OCI-LY7 (cell line): Measurements from ENCODE around the gene STRBP. TPM values are rescaled to one million over a fixed set of nuclear protein-coding genes. Genes with fewer than 3 reads are reported as not detected.

Experiments
- BruUV-seq: library from RNA; stranded (reverse); fragments of 400-500 nt; replicated peaks from 2 replicates; lab custom pipeline; 2021; lab: Mats Ljungman, UMichigan
- CTCF ChIA-PET: fragments of 300-600 bp; sonication (Branson Sonifier 250); formaldehyde crosslinking; loops from one replicate; lab custom pipeline; 2022; ENCODE audit warnings: antibody characterized with exemption; ENCODE audit not compliant: unreplicated experiment; lab: Charles Lee
- POLR2A ChIA-PET: fragments of 300-600 bp; sonication (Branson Sonifier 250); formaldehyde crosslinking; loops from one replicate; lab custom pipeline; 2022; ENCODE audit warnings: antibody characterized with exemption; lab: Charles Lee
- DNase-seq: peaks from one replicate; pipeline ENCODE4 v3.0.0-alpha.2; 2015; ENCODE audit warnings: low spot score
- H2AFZ ChIP-seq: fragments of 200-600 bp; sonication (generic), shearing (Covaris generic); 2 replicates; pipeline ENCODE4 v1.6.1; 2014; ENCODE audit warnings: mild to moderate bottlenecking, antibody characterized with exemption, low read length, moderate library complexity
- H3K27ac ChIP-seq: fragments of 200-600 bp; sonication (generic); 2 replicates; pipeline ENCODE4 v1.5.1; 2014; ENCODE audit warnings: mixed run types, low read depth, mild to moderate bottlenecking, moderate library complexity, low read length, inconsistent platforms; ENCODE audit not compliant: poor library complexity, severe bottlenecking
- H3K36me3 ChIP-seq: fragments of 200-600 bp; sonication (generic); 2 replicates; pipeline ENCODE4 v1.6.1; 2014; ENCODE audit warnings: mild to moderate bottlenecking, antibody characterized with exemption, low read length, moderate library complexity, mixed read lengths; ENCODE audit not compliant: insufficient read depth
- H3K4me1 ChIP-seq: fragments of 200-600 bp; sonication (generic); 2 replicates; pipeline ENCODE4 v1.5.1; 2014; ENCODE audit warnings: mild to moderate bottlenecking, low read length; ENCODE audit not compliant: insufficient read depth, poor library complexity, severe bottlenecking
- H3K4me2 ChIP-seq: fragments of 200-600 bp; sonication (generic); 2 replicates; pipeline ENCODE4 v1.6.1; 2014; ENCODE audit warnings: mild to moderate bottlenecking, low read length
- H3K4me3 ChIP-seq: fragments of 200-600 bp; sonication (generic); 2 replicates; pipeline ENCODE4 v1.5.1; 2014; ENCODE audit warnings: mild to moderate bottlenecking, low read depth, low read length; ENCODE audit not compliant: poor library complexity, severe bottlenecking
- H3K79me2 ChIP-seq: fragments of 200-600 bp; sonication (generic); 2 replicates; pipeline ENCODE4 v1.6.1; 2016; ENCODE audit warnings: low read depth, mild to moderate bottlenecking, low read length, moderate library complexity, mixed read lengths; ENCODE audit not compliant: insufficient read depth
- H3K9me2 ChIP-seq: fragments of 200-600 bp; sonication (generic); 2 replicates; pipeline ENCODE4 v1.6.1; 2016; ENCODE audit warnings: mild to moderate bottlenecking, low read length, mixed read lengths; ENCODE audit not compliant: insufficient read depth
- H3K9me3 ChIP-seq: fragments of 200-600 bp; sonication (generic); 2 replicates; pipeline ENCODE4 v1.6.1; 2014; ENCODE audit warnings: mild to moderate bottlenecking, mixed run types, low read length, mixed read lengths
- H4K20me1 ChIP-seq: fragments of 200-600 bp; sonication (generic); 2 replicates; pipeline ENCODE4 v1.6.1; 2014; ENCODE audit warnings: mild to moderate bottlenecking, antibody characterized with exemption, low read length, moderate library complexity, mixed read lengths; ENCODE audit not compliant: insufficient read depth
- CTCF ChIP-seq: fragments of 200-600 bp; sonication (generic); conservative IDR thresholded peaks from 2 replicates; pipeline ENCODE4 v1.5.1; 2014; ENCODE audit warnings: mild to moderate bottlenecking, antibody characterized with exemption, low read length, moderate library complexity, mixed read lengths
- EZH2phosphoT487 ChIP-seq: fragments of 200-600 bp; sonication (generic); IDR thresholded peaks from 2 replicates; pipeline ENCODE4 v1.6.1; 2018; ENCODE audit warnings: low read depth, borderline replicate concordance, mild to moderate bottlenecking, mixed run types, antibody characterized with exemption, low read length, moderate library complexity, mixed read lengths
- intact Hi-C: fragments of 100-400 bp; cut with micrococcal nuclease; formaldehyde crosslinking; loops from one replicate; pipeline ENCODE4 v1.10.0; 2022; ENCODE audit not compliant: unreplicated experiment
- total RNA-seq, 2 experiments: library from RNA; depleted of rRNA in 1 of 2; stranded (reverse); fragments of >200 nt in 1 of 2; shearing (Covaris generic) in 1 of 2; gene quantifications; 2 replicates each; pipeline ENCODE4 v1.2.3, GENCODE V29; 2014 to 2022

STRBP gene
- total RNA-seq, 2 experiments from 2014 or later: 82.8 to 179 TPM

DNA sequence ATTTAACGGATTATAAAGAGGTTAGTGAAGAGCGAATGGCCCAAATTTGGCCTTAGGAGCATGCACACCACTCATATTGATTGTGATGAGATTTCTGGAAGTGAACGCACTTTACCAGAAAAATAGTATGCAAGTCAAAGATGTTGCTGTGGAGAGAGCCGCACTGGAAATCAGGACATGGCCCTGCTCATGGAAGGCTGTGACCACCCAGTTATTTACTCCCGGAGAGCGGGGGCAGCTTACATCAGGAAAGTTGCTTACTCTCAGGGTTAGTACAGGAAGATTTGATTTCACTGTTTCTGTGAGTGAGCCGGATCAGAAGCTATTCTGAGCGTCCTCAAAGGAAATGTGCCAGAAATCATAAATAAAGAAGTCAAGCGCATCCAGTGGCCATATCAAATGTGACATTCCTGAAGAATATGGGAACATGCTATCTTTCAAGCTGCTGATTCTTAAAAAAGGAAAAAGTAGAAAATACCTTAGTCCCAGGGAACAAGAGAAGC lies 42.9 kb upstream of the STRBP start:
- BruUV-seq: no TSS peak
- H4K20me1 ChIP-seq: no peaks in the 10 kb centered on the region
- ChIA-PET CTCF (no interaction called here), POLR2A (interaction anchor here (1.2 kb wide), 1 partner anchor 9 kb away, joined by 3 read pairs; no protein-coding TSS in a partner anchor)
- peaks cover 15% of the 10 kb centered on the region for H3K4me1 ChIP-seq
- H3K4me2 ChIP-seq: no peak overlapping the region
- no peak for DNase-seq
- no peaks in the 10 kb centered on the region for H3K9me2 ChIP-seq
- no peak overlapping the region for H3K27ac ChIP-seq
- H3K4me3 ChIP-seq: no peak overlapping the region
- H3K9me3 ChIP-seq: no peaks in the 10 kb centered on the region
- H3K36me3 ChIP-seq: no peaks in the 10 kb centered on the region
- no peak for TF ChIP-seq EZH2phosphoT487
- no peak overlapping the region for H2AFZ ChIP-seq
- intact Hi-C loops: no loop called here
- no peaks in the 10 kb centered on the region for H3K79me2 ChIP-seq

- no peak overlapping the region for H3K4me2 ChIP-seq
- DNase-seq: no peak
- no peak overlapping the region for H3K4me3 ChIP-seq
- TF ChIP-seq EZH2phosphoT487 (no peak), CTCF (no peak)
- peaks cover 13% of the 10 kb centered on the region for H3K4me1 ChIP-seq
- intact Hi-C loops: no loop called here
- ChIA-PET POLR2A (interaction anchor here (1.2 kb wide), 1 partner anchor 10 kb away, joined by 3 read pairs; no protein-coding TSS in a partner anchor), CTCF (no interaction called here)
- BruUV-seq: no TSS peak
- no peak overlapping the region for H3K27ac ChIP-seq
- no peak overlapping the region for H2AFZ ChIP-seq
- H3K9me3 ChIP-seq: no peaks in the 10 kb centered on the region
- no peaks in the 10 kb centered on the region for H3K9me2 ChIP-seq
- H3K36me3 ChIP-seq: no peaks in the 10 kb centered on the region
- H4K20me1 ChIP-seq: no peaks in the 10 kb centered on the region
- H3K79me2 ChIP-seq: no peaks in the 10 kb centered on the region
Observed at GRCh38 chr9:123310551-123311249, 42.3 kb upstream of the STRBP start.

DNA sequence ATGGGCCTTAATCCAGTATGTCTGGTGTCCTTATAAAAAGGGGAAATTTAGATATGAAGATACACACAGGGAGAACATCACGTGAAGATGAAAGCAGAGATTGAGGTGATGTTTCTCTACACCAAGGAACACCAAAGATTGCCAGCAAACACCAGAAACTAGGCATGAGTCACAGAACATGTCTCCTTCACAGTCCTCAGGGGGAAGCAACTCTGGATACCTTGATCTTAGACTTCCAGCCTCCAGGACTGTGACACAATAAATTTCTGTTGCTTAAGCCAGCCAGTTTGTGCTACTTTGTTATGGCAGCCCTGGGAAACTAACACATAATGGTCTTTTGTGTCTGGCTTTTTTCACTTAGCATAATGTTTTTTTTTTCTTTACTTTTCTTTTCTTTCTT lies 41.2 kb upstream of the STRBP start:
- ChIA-PET CTCF (no interaction called here), POLR2A (no interaction called here)
- Histone ChIP-seq H3K36me3 (no peaks in the 10 kb centered on the region), H3K4me2 (no peak overlapping the region), H3K27ac (no peak overlapping the region), H3K4me1 (peaks cover 23% of the 10 kb centered on the region), H3K9me3 (no peaks in the 10 kb centered on the region), H3K4me3 (no peak overlapping the region), H4K20me1 (no peaks in the 10 kb centered on the region), H3K79me2 (no peaks in the 10 kb centered on the region), H2AFZ (no peak overlapping the region), H3K9me2 (no peaks in the 10 kb centered on the region)
- no TSS peak for BruUV-seq
- no peak for DNase-seq
- intact Hi-C loops: no loop called here
- TF ChIP-seq EZH2phosphoT487 (no peak), CTCF (no peak)
